HEK293 (cell line): Measurements from ENCODE around the gene CHAC2.
A peak's percentile ranks its signal among the peaks of the same experiment; 100 is the strongest.

Experiments
- GLIS1 ChIP-seq: fragments of 450-650 bp; formaldehyde crosslinking; IDR thresholded peaks from 2 replicates; pipeline ENCODE4 v1.5.1; 2016; ENCODE audit warnings: missing biosample characterization, missing genetic modification characterization
- KLF8 ChIP-seq: fragments of 450-650 bp; formaldehyde crosslinking; IDR thresholded peaks from 2 replicates; pipeline ENCODE4 v1.5.1; 2016; ENCODE audit warnings: missing biosample characterization, missing genetic modification characterization
- SCRT1 ChIP-seq: fragments of 450-650 bp; formaldehyde crosslinking; IDR thresholded peaks from 2 replicates; pipeline ENCODE4 v1.5.1; 2016; ENCODE audit warnings: missing biosample characterization, missing genetic modification characterization, borderline replicate concordance
- TSHZ1 ChIP-seq: fragments of 450-650 bp; formaldehyde crosslinking; IDR thresholded peaks from 2 replicates; pipeline ENCODE4 v1.5.1; 2016; ENCODE audit warnings: missing biosample characterization, missing genetic modification characterization, borderline replicate concordance
- ZBTB44 ChIP-seq: fragments of 450-650 bp; IDR thresholded peaks from 2 replicates; pipeline ENCODE4 v1.5.1; 2018; ENCODE audit warnings: missing biosample characterization, mild to moderate bottlenecking, missing genetic modification characterization
- ZNF148 ChIP-seq: fragments of 450-650 bp; formaldehyde crosslinking; IDR thresholded peaks from 2 replicates; pipeline ENCODE4 v1.5.0; 2017; ENCODE audit warnings: missing biosample characterization, missing genetic modification characterization, borderline replicate concordance
- ZNF157 ChIP-seq: fragments of 450-650 bp; formaldehyde crosslinking; IDR thresholded peaks from 2 replicates; pipeline ENCODE4 v1.5.1; 2016; ENCODE audit warnings: missing biosample characterization, missing genetic modification characterization
- ZNF16 ChIP-seq: fragments of 450-650 bp; formaldehyde crosslinking; IDR thresholded peaks from 2 replicates; pipeline ENCODE4 v1.5.1; 2016; ENCODE audit warnings: low read depth, missing biosample characterization, missing genetic modification characterization
- ZNF19 ChIP-seq: fragments of 450-650 bp; formaldehyde crosslinking; IDR thresholded peaks from 2 replicates; pipeline ENCODE4; 2016; ENCODE audit warnings: missing biosample characterization, missing genetic modification characterization, low read depth
- ZNF23 ChIP-seq: fragments of 450-650 bp; formaldehyde crosslinking; IDR thresholded peaks from 2 replicates; pipeline ENCODE4 v1.5.1; 2016; ENCODE audit warnings: missing biosample characterization, missing genetic modification characterization, borderline replicate concordance
- ZNF26 ChIP-seq: fragments of 450-650 bp; formaldehyde crosslinking; IDR thresholded peaks from 2 replicates; pipeline ENCODE4 v1.5.1; 2016; ENCODE audit warnings: missing biosample characterization, missing genetic modification characterization
- ZNF266 ChIP-seq: fragments of 450-650 bp; formaldehyde crosslinking; IDR thresholded peaks from 2 replicates; pipeline ENCODE4 v1.5.1; 2016; ENCODE audit warnings: missing biosample characterization, missing genetic modification characterization, low read depth
- ZNF280C ChIP-seq: fragments of 450-650 bp; formaldehyde crosslinking; IDR thresholded peaks from 2 replicates; pipeline ENCODE4 v1.5.1; 2016; ENCODE audit warnings: missing biosample characterization, missing genetic modification characterization
- ZNF398 ChIP-seq: fragments of 450-650 bp; formaldehyde crosslinking; IDR thresholded peaks from 2 replicates; pipeline ENCODE4 v1.5.1; 2017; ENCODE audit warnings: missing biosample characterization, missing genetic modification characterization
- ZNF423 ChIP-seq: fragments of 450-650 bp; formaldehyde crosslinking; IDR thresholded peaks from 2 replicates; pipeline ENCODE4 v1.5.1; 2016; ENCODE audit warnings: missing biosample characterization, missing genetic modification characterization
- ZNF473 ChIP-seq: fragments of 450-650 bp; formaldehyde crosslinking; IDR thresholded peaks from 2 replicates; pipeline ENCODE4 v1.5.1; 2017; ENCODE audit warnings: missing biosample characterization, missing genetic modification characterization
- ZNF548 ChIP-seq: fragments of 450-650 bp; formaldehyde crosslinking; IDR thresholded peaks from 2 replicates; pipeline ENCODE4 v1.5.1; 2016; ENCODE audit warnings: missing biosample characterization, missing genetic modification characterization
- ZNF561 ChIP-seq: fragments of 450-650 bp; IDR thresholded peaks from 2 replicates; pipeline ENCODE4 v1.5.1; 2018; ENCODE audit warnings: missing biosample characterization, missing genetic modification characterization, borderline replicate concordance
- ZNF596 ChIP-seq: fragments of 450-650 bp; IDR thresholded peaks from 2 replicates; pipeline ENCODE4 v1.5.0; 2018; ENCODE audit warnings: missing biosample characterization, mild to moderate bottlenecking, missing genetic modification characterization, moderate library complexity
- ZNF639 ChIP-seq: fragments of 450-650 bp; formaldehyde crosslinking; IDR thresholded peaks from 2 replicates; pipeline ENCODE4 v1.5.1; 2016; ENCODE audit warnings: missing biosample characterization, missing genetic modification characterization
- ZNF747 ChIP-seq: fragments of 450-650 bp; formaldehyde crosslinking; IDR thresholded peaks from 2 replicates; pipeline ENCODE4 v1.5.1; 2016; ENCODE audit warnings: missing biosample characterization, missing genetic modification characterization

CHAC2 gene

GRCh38 chr2:53786705-53787613, 19.4 kb downstream of the CHAC2 start, which contains the start of the genes ASB3 and ERLEC1 (continued):
- no peak for TF ChIP-seq ZNF473 (tag by site-specific recombination)
- no peak for TF ChIP-seq TSHZ1
- peak; percentile 71; the same call in 1 of the 2 replicates for TF ChIP-seq ZNF561 (tag by site-specific recombination)
- TF ChIP-seq ZNF26 (tag by site-specific recombination): no peak
- TF ChIP-seq ZBTB44 (tag by site-specific recombination): peak; percentile 51; the same call in 1 of the 2 replicates
- no peak for TF ChIP-seq ZNF19
- no peak for TF ChIP-seq ZNF266 (tag by site-specific recombination)
- TF ChIP-seq ZNF280C (tag by site-specific recombination): no peak
- no peak for TF ChIP-seq ZNF16 (tag by site-specific recombination)
- TF ChIP-seq ZNF23: no peak
- no peak for TF ChIP-seq ZNF423 (tag by site-specific recombination)
- no peak for TF ChIP-seq ZNF747 (tag by site-specific recombination)
- TF ChIP-seq ZNF596: no peak
- TF ChIP-seq ZNF639 (tag by site-specific recombination): no peak
- TF ChIP-seq SCRT1: no peak
- no peak for TF ChIP-seq ZNF548
- no peak for TF ChIP-seq ZNF148
- TF ChIP-seq ZNF398: no peak
- TF ChIP-seq ZNF157 (tag by site-specific recombination): no peak
- peak; percentile 60 for TF ChIP-seq GLIS1
- peak; percentile 25; the same call in 1 of the 2 replicates for TF ChIP-seq KLF8 (tag by site-specific recombination)
